RWPE2 (cell line): ENCODE measurements around the gene RAB3D.
"Not testable (repeated sequence)": the region's sequence is repeated elsewhere in the genome, so short reads cannot be mapped to it uniquely, and the experiment has no call there.

Experiments used
- ATAC-seq: fragments of 200-7000 bp; cut with Tn5 transposase; 3 replicates; pipeline ENCODE4 v1.9.1; 2021; ENCODE audit warnings: low read depth
- DNase-seq: peaks from one replicate; pipeline ENCODE4 v3.0.0-alpha.2; 2020; ENCODE audit warnings: low spot score
- H3K27ac ChIP-seq: fragments of 450-650 bp; 2 replicates; pipeline ENCODE4 v1.5.1; 2017; ENCODE audit warnings: mild to moderate bottlenecking; ENCODE audit not compliant: poor library complexity, severe bottlenecking
- H3K27me3 ChIP-seq: fragments of 250-450 bp; sonication (Bioruptor Pico); 2 replicates; pipeline ENCODE4 v1.5.1; 2021; ENCODE audit warnings: mild to moderate bottlenecking, moderate library complexity; ENCODE audit not compliant: insufficient read depth, poor library complexity, severe bottlenecking
- H3K36me3 ChIP-seq: fragments of 250-450 bp; sonication (Bioruptor Pico); 2 replicates; pipeline ENCODE4 v1.5.1; 2020; ENCODE audit warnings: low read depth, mild to moderate bottlenecking, moderate library complexity
- H3K4me1 ChIP-seq: fragments of 250-450 bp; sonication (Bioruptor Pico); 2 replicates; pipeline ENCODE4 v1.5.1; 2021; ENCODE audit warnings: mild to moderate bottlenecking, moderate library complexity; ENCODE audit not compliant: insufficient read depth, poor library complexity, severe bottlenecking
- H3K4me3 ChIP-seq: fragments of 250-450 bp; sonication (Bioruptor Pico); 2 replicates; pipeline ENCODE4 v1.5.1; 2021; ENCODE audit warnings: mild to moderate bottlenecking, moderate library complexity; ENCODE audit not compliant: severe bottlenecking
- H3K9me3 ChIP-seq: fragments of 250-450 bp; sonication (Bioruptor Pico); 2 replicates; pipeline ENCODE4 v1.5.1; 2021; ENCODE audit warnings: mild to moderate bottlenecking, moderate library complexity; ENCODE audit not compliant: severe bottlenecking
- TF ChIP-seq, protein P1 (sequence below): fragments of 450-650 bp; IDR thresholded peaks from one replicate; pipeline ENCODE4 v1.5.1; 2017; ENCODE audit warnings: mild to moderate bottlenecking, moderate library complexity; ENCODE audit not compliant: poor library complexity, severe bottlenecking

Gene RAB3D

DNA sequence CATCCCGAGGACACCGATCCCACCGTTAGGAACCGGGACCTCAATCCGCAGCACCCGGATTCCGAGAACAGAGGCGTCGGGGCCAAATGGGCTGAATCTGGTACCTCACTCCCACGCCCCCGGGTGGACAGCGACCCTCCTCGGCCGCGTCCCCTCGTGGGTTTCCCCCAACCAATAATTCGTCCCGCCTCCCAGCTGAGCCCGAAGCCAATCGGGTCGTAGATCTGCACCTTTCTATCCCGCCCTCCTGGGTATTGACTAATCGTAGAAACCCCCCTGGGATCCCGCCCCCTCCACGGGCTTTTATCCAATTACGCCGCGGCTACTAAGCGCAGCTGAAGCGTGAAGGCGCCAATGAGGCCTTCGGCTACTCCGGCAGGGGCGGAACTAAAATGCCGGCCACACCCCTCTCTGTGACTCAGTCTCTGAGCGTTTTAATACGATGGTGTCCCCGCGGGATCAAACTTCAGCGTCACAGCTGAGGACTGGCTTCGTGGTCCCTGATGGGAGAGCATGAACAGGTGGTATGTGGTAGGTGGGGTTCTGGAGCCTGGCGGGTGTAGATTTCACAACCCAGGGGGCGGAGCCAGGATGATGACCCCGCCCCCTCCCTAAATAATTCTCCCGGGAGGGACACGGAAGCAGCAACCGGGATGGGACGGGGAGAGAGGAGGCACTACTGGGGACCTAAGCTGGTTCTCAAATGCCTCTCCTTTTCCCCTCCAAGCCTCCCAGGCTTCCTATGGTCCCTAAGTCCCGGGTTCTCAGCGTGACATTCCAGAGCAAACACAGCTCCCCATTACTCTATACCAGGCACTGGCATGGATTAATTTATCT is 6.9 kb upstream of the RAB3D start, which contains the start of the genes CCDC159 and TMEM205:
Gene CCDC159, plus strand, starts transcription at position 416 of the 837 bp plus-strand sequence. Its CDS starts 88 bp downstream, at position 504.
Gene TMEM205, minus strand, starts transcription at position 165 of the 837 bp plus-strand sequence. CDS start 649 bp downstream, outside the sequence.
- Histone ChIP-seq H3K4me1 (peaks cover 10% of the 10 kb centered on the region), H3K4me3 (peak within 1 kb of the TSS; percentile 61), H3K36me3 (no peaks in the 10 kb centered on the region), H3K9me3 (peaks cover 5% of the 10 kb centered on the region), H3K27me3 (no peaks in the 10 kb centered on the region), H3K27ac (peak within 1 kb of the TSS; percentile 44)
- TF ChIP-seq, protein P1, sequence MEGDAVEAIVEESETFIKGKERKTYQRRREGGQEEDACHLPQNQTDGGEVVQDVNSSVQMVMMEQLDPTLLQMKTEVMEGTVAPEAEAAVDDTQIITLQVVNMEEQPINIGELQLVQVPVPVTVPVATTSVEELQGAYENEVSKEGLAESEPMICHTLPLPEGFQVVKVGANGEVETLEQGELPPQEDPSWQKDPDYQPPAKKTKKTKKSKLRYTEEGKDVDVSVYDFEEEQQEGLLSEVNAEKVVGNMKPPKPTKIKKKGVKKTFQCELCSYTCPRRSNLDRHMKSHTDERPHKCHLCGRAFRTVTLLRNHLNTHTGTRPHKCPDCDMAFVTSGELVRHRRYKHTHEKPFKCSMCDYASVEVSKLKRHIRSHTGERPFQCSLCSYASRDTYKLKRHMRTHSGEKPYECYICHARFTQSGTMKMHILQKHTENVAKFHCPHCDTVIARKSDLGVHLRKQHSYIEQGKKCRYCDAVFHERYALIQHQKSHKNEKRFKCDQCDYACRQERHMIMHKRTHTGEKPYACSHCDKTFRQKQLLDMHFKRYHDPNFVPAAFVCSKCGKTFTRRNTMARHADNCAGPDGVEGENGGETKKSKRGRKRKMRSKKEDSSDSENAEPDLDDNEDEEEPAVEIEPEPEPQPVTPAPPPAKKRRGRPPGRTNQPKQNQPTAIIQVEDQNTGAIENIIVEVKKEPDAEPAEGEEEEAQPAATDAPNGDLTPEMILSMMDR, result no peak
- peak; percentile 83 for ATAC-seq
- DNase-seq, result peak; percentile 98

DNA sequence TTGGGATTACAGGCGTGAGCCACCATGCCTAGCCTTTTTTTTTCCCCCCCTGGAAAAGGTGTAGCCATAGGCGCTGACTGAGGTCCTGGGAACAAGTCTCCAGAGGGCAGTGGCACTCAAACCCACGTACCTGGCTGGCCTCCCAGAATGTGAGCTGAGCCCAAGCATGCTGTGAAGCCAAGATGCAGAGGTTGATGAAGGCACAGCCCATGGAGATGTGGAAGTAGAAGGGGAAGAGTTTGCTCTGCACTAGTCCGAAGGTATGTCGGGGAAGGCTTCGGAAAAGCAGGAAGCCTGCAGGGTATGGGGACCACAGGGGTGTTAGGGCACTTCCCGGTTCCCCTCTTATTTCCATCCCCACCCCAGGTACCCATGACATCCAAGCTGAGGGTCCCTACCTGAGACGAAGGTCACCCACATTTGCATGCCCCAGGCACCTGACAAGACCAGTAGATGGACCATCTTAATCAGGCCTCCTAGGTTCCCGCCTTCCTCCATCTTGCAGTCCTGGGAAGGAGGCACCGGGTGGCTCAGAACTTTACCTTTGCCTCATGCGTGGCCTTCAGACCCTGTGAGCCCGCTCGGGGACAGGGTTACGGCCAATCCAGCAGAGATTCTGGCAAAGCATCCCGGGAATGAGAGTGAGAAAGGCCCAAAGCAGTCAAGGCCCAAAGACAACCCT is 5.8 kb upstream of the RAB3D start:
- Histone ChIP-seq H3K36me3 (no peaks in the 10 kb centered on the region), H3K27me3 (no peaks in the 10 kb centered on the region), H3K4me3 (peak overlapping the region; percentile 61), H3K27ac (peak overlapping the region; percentile 44), H3K4me1 (peaks cover 10% of the 10 kb centered on the region), H3K9me3 (peaks cover 5% of the 10 kb centered on the region)
- no peak for ATAC-seq
- TF ChIP-seq, protein P1, result no peak
- DNase-seq, result no peak

DNA sequence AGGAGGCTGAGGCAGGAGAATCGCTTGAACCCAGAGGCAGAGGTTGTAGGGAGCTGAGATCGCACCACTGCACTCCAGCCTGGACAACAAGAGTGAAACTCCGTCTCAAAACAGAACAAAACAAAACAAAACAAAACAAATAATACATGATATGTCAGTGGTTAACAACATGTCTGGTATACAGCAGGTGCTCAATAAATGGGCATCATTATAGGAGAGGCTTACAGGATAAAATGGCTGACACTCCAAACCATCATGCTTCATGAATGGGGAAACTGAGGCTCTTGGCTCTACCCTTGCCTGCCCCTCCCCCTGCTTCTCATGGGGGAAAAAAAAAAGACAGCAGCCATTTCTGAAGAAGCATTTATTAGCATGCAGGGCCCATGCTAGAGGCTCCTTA is 3.0 kb upstream of the RAB3D start:
- H3K27ac ChIP-seq, result no peak overlapping the region
- peaks cover 10% of the 10 kb centered on the region for H3K4me1 ChIP-seq
- DNase-seq (no peak), ATAC-seq (no peak)
- no peaks in the 10 kb centered on the region for H3K9me3 ChIP-seq
- H3K27me3 ChIP-seq, result no peaks in the 10 kb centered on the region
- H3K36me3 ChIP-seq, result no peaks in the 10 kb centered on the region
- no peak overlapping the region for H3K4me3 ChIP-seq
- TF ChIP-seq, protein P1, result no peak

DNA sequence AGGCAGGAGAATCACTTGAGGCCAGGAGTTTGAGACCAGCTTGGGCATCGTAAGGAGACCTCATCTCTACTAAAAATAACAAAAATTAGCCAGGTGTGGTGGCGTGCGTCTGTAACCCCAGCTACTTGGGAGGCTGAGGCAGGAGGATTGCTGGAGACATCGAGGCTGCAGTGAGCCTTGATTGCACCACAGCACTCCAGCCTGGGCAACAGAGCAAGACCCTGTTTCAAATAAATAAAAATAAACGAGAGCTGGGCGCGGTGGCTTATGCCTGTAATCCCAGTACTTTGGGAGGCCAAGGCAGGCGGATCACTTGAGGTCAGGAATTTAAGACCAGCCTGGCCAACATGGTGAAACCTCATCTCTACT is 626 bp upstream of the RAB3D start:
- ATAC-seq, H3K9me3 ChIP-seq, DNase-seq, H3K27me3 ChIP-seq, H3K4me1 ChIP-seq, H3K27ac ChIP-seq, H3K4me3 ChIP-seq: not testable (repeated sequence)
- H3K36me3 ChIP-seq, result peaks cover 20% of the 10 kb centered on the region

DNA sequence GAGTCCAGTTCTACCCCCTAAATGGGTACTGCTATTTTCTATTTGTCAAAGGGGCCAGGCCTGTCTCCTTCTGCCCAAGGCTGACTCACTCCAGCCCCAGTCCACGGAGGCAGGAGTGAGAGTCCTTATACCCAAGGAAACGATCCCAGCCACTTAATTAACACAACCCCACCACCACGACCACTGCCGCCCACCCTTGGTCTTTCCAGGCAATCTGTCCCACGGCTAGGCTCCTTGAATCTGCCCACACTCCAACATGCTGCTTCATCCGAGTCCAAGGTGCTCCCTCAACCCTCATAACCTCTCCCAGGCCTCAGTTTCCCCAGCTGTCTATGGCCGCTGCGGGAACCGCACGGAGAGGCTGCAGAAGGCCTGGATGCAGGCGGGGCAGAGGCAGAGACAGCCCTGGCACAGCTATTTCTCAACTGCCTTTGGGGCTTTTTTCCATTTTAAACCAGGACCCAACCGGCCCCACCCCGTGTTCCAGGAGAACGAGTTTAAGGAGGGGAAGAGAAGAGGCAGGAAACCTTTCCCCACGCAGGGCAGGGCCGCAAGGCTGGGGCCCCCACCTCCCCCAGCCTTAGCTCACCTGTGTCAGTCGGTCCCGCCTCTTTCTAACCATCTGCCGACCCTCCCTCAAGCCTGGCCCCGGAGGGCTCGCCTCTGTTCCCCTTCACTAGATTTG is 746 bp downstream of the RAB3D start:
- TF ChIP-seq, protein P1, result no peak
- DNase-seq (no peak), ATAC-seq (peak; percentile 53)
- Histone ChIP-seq H3K4me3 (peak overlapping the region; percentile 63), H3K4me1 (no peaks in the 10 kb centered on the region), H3K36me3 (peaks cover 34% of the 10 kb centered on the region), H3K27me3 (no peaks in the 10 kb centered on the region), H3K9me3 (no peaks in the 10 kb centered on the region), H3K27ac (peak overlapping the region; percentile 42)
